CD4-positive, alpha-beta T cell treated with Interleukin-15 for 4 hours (primary cell): ENCODE results near the gene MYLK3.

Source experiments
- DNase-seq: peaks from one replicate; pipeline ENCODE4 v3.0.0-alpha.2; 2020; ENCODE audit warnings: low spot score

MYLK3 gene

GRCh38 chr16:46757339-46758050 lies 9.4 kb upstream of the MYLK3 start:
- DNase-seq: no peak

GRCh38 chr16:46756772-46757171 lies 8.6 kb upstream of the MYLK3 start:
- no peak for DNase-seq

GRCh38 chr16:46753015-46753414 lies 4.9 kb upstream of the MYLK3 start:
- no peak for DNase-seq

- no peak for DNase-seq
Measured at GRCh38 chr16:46751381-46751780, 3.2 kb upstream of the MYLK3 start.

- DNase-seq: no peak
Measured at GRCh38 chr16:46748775-46749705, 896 bp upstream of the MYLK3 start.

GRCh38 chr16:46746821-46747776 lies 1.0 kb downstream of the MYLK3 start:
- DNase-seq: no peak

GRCh38 chr16:46745617-46746016 lies 2.5 kb downstream of the MYLK3 start:
- DNase-seq: no peak

GRCh38 chr16:46743232-46743719 lies 4.9 kb downstream of the MYLK3 start:
- DNase-seq: no peak

- no peak for DNase-seq
Measured at GRCh38 chr16:46739934-46740333, 8.2 kb downstream of the MYLK3 start.

GRCh38 chr16:46737621-46738214 lies 10.4 kb downstream of the MYLK3 start:
- no peak for DNase-seq

GRCh38 chr16:46736695-46737094 lies 11.4 kb downstream of the MYLK3 start:
- no peak for DNase-seq

- DNase-seq: no peak
Measured at GRCh38 chr16:46733319-46733830, 14.8 kb downstream of the MYLK3 start.

- DNase-seq: no peak
Measured at GRCh38 chr16:46732561-46732960, 15.6 kb downstream of the MYLK3 start.

- no peak for DNase-seq
Measured at GRCh38 chr16:46731691-46732555, 16.2 kb downstream of the MYLK3 start.

- no peak for DNase-seq
Measured at GRCh38 chr16:46730801-46731690, 17.1 kb downstream of the MYLK3 start.

- DNase-seq: no peak
Measured at GRCh38 chr16:46730126-46730525, 18.0 kb downstream of the MYLK3 start.

GRCh38 chr16:46729326-46729995 lies 18.7 kb downstream of the MYLK3 start:
- no peak for DNase-seq

GRCh38 chr16:46728806-46729205 lies 19.3 kb downstream of the MYLK3 start:
- no peak for DNase-seq

GRCh38 chr16:46727630-46728029 lies 20.5 kb downstream of the MYLK3 start:
- no peak for DNase-seq
